GM21576 (cell line): ENCODE measurements around the gene DUSP12.
"Not testable (repeated sequence)": the region's sequence is repeated elsewhere in the genome, so short reads cannot be mapped to it uniquely, and the experiment has no call there.

Experiments used
- ATAC-seq: cut with Tn5 transposase; IDR thresholded peaks from one replicate; pipeline ENCODE4 v1.9.1; 2021; ENCODE audit warnings: mild to moderate bottlenecking, moderate library complexity; ENCODE audit not compliant: unreplicated experiment

DUSP12 gene, protein sequence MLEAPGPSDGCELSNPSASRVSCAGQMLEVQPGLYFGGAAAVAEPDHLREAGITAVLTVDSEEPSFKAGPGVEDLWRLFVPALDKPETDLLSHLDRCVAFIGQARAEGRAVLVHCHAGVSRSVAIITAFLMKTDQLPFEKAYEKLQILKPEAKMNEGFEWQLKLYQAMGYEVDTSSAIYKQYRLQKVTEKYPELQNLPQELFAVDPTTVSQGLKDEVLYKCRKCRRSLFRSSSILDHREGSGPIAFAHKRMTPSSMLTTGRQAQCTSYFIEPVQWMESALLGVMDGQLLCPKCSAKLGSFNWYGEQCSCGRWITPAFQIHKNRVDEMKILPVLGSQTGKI

DNA sequence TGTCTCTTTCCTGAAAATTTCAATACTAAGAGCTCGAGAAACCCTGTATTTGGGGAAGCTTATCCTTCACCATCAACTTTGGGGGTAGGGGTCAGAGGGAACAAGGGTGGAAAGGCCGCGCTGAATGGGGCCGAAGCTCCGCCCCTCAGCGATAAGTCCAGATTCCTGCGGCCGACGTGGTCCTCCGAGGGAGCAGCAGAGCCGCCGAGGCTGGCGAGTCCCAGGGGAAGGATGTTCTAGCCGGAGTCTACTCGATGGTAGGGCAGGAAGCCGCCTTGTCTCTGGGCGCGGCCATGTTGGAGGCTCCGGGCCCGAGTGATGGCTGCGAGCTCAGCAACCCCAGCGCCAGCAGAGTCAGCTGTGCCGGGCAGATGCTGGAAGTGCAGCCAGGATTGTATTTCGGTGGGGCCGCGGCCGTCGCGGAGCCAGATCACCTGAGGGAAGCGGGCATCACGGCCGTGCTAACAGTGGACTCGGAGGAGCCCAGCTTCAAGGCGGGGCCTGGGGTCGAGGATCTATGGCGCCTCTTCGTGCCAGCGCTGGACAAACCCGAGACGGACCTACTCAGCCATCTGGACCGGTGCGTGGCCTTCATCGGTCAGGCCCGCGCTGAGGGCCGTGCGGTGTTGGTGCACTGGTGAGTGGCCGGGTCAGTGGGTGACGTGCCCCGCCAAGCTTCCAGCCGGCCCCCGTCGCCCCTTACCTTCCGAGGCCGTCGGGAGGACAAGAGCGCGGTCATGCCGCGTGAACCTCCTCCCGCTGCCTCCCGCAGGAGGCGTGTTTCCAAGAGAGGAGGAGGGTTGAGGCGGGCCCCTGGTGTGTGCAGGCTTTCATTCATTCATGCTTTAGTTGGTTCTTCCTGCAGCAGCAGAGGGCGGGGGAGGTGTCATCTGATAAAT lies at the start of gene DUSP12:
Gene DUSP12 (plus strand): TSS at position 278 of the 899 bp plus-strand sequence. CDS start 16 bp downstream, at position 294.
- peak; percentile 93 for ATAC-seq

- ATAC-seq = no peak
Observed at GRCh38 chr1:161702250-161702649, 47.3 kb upstream of the DUSP12 start.

- ATAC-seq = peak; percentile 30
Observed at GRCh38 chr1:161705537-161705936, 44.0 kb upstream of the DUSP12 start.

DNA sequence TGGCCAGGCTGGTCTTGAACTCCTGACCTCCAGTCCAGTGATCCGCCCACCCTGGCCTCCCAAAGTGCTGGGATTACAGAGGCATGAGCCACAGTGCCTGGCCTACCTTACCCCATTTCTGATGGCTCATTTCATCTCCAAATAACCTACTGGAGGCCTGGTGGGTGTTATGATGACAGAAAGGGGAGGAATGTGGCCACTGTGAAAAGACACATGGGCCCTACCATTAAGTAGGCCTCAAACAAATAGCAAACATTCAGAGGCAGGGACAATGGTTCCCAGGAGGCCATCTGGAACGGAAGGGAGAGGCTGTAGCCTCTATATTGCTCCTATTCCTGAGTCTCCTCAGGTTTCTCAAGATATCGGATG lies 43.5 kb upstream of the DUSP12 start:
- ATAC-seq = no peak

DNA sequence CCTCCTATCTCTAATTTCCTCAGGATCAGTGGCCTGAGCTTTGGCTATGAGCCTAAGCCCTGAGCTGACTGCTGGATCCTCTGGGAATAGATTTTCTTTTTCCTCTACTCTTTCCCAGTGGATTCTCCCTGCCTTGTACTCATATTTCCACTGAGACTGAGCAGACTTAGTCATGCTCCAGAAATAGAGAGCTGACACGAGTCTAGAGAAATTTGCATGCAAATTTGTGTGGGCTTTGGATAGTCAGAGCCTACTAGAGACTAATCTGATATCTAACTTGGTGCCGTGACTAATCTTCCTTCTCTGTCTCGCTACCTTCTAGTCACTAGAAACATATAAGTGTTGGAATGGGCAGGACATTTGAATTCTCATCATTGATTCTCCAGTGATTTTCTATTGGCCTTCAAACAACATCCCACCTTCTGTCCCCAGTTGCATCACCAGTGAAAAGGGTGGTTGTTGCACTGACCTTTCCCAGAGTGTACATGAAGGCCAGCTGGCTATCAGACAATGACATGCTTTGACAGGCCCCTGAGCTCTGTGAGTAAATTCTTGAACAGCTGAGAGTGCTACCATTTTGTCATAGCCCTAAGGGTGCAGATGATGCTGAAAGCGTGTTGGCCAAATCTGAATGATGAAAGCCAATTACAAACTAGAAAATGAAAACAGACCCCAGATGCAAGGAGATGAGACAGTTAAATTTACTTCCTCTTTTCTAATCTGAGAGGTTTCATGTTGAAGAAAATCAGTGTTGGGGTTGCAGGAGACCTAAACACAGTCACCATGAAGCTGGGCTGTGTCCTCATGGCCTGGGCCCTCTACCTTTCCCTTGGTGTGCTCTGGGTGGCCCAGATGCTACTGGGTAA lies 42.9 kb upstream of the DUSP12 start, which contains the start of gene FCRLA:
Gene FCRLA (plus strand): TSS at position 748 of the 866 bp plus-strand sequence. CDS start 36 bp downstream, at position 784.
- ATAC-seq = peak; percentile 58

DNA sequence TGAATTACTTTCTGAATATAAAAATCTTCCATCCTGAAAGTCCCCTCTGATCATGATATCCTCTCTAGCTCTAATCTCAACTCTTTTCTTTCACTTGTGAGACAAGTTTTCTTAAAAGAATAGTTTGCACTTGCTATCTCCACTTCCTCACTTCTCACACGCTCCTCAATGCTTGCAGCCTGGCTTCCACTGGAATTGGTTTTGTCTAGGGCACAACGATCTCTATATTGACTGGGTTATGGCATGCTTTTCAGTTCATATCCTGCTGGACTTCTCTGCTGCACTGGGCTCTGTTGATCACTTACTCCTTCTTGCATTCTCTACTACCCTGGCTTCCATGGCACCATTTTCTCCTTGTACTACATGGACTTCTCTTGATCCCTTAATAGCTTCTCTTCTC lies 42.1 kb upstream of the DUSP12 start:
- no peak for ATAC-seq

- ATAC-seq = no peak
Observed at GRCh38 chr1:161709373-161709772, 40.2 kb upstream of the DUSP12 start.

DNA sequence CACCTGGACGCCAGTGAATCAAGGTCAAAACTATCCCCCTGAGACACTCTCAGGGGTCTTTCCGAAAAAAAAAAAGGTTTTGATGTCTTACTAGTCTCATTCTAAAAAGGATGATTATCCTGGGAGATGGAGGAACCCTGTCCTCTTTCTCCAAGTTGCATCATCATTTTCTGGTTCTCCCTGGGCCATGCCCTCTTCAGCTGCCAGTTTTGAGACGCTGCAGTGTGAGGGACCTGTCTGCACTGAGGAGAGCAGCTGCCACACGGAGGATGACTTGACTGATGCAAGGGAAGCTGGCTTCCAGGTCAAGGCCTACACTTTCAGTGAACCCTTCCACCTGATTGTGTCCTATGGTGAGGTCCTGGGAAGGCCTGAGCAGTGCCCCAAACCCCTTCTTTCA lies 39.0 kb upstream of the DUSP12 start:
- ATAC-seq = no peak

GRCh38 chr1:161718559-161719324 lies 30.8 kb upstream of the DUSP12 start:
- ATAC-seq = peak; percentile 51

DNA sequence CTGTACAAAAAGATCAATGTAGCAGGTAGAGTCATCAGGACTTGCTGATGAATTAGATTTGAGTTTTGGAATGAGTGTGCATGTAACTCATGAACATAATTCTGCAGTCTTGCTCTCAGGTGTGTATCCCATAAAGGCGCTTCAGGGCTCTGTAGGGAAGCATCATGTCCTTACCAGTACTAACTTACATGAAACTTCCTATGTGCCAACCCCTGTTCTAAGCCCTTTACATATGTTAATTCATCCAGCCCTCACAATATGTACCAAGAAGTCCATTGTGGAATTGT lies 30.3 kb upstream of the DUSP12 start:
- peak; percentile 18 for ATAC-seq

DNA sequence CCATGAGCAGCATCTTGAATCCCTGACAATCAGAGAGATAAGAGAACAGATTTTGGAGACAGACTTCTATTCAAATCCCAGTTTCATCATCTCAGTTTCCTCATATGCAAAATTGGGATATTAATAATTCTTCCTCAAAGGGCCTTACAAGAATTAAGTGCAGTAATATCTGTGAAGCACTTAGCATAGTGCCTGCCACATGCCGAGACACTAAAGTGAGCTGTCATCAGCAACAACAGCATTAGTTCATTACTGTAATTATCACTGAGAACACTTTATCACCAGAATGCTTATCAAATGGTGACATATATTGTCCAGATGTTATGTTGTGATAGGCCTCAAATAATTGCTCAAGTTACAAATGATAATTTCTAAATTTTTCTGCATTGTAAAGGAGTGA lies 29.2 kb upstream of the DUSP12 start:
- no peak for ATAC-seq

DNA sequence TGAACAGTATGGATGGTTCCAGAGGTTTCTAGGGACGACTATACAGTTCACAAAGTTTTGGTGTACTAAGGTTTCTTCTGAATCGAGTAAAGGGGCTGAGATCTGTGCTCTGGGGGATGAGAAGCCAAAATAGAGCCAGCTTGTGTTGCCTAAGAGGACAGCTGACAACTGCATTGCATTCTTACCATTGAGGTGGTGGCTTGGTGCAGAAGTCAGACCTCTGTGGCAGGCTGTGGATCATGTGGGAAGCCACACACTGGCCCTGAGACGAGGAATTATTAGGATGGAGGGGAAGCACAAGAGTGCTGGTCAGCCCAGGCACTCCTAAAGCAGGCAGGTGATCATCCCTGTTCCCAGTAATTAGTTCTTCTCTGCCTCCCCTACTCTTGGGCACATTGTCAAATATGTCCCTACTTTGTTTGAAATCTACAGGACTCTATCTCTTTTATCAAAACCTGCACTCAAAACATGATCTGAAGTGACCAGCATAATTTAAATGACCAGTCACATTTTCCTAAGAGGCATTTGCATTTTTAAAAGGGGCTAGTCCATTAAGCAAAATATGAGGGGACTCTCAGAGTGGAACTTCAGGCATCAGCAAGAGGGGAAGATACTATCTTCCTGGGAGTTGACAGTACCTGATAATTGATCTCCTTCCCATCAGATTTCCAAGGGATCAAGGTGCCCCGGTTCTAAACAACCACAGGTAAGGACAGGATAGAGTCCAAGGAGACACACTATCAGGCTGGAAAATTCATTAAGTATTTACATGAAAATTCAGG lies 28.4 kb upstream of the DUSP12 start, which contains the start of gene FCRLB:
Gene FCRLB (plus strand): TSS at position 589 of the 782 bp plus-strand sequence. CDS start 1,129 bp downstream, outside the sequence.
- no peak for ATAC-seq

GRCh38 chr1:161721738-161722343 lies 27.7 kb upstream of the DUSP12 start:
- ATAC-seq = no peak

- no peak for ATAC-seq
Observed at GRCh38 chr1:161722406-161722805, 27.2 kb upstream of the DUSP12 start.

- ATAC-seq = no peak
Observed at GRCh38 chr1:161723459-161724141, 26.0 kb upstream of the DUSP12 start.

DNA sequence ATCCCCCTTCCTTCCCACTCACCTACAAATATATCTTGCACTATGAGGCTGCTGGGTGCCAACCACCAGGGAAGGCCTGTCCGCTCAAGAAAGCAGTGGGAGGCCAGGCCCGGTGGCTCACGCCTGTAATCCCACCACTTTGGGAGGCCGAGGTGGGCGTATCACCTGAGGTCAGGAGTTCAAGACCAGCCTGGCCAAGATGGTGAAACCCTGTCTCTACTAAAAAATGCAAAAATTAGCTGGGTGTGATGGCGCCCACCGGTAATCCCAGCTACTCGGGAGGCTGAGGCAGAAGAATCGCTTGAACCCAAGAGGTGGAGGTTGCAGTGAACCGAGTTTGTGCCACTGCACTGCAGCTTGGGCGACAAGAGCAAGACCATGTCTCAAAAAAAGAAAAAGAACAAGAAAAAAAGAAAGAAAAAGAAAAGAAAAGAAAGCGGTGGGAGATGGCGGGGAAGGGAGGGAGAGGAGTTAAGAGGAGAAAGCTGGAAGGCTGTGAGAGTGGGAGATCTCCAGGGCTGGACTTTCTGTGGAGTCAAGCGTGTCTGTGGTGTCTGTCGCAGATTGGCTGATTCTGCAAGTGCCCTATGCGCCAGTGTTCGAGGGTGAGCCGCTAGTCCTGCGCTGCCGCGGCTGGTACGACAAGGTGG lies 24.2 kb upstream of the DUSP12 start:
- ATAC-seq = not testable (repeated sequence)

GRCh38 chr1:161725908-161726472 lies 23.6 kb upstream of the DUSP12 start:
- peak; percentile 26 for ATAC-seq
